GM21576 (cell line): Measurements from ENCODE around the gene NUP214.
"Not testable (repeated sequence)": the region's sequence is repeated elsewhere in the genome, so short reads cannot be mapped to it uniquely, and the experiment has no call there.

Experiments
- ATAC-seq: cut with Tn5 transposase; IDR thresholded peaks from one replicate; pipeline ENCODE4 v1.9.1; 2021; ENCODE audit warnings: mild to moderate bottlenecking, moderate library complexity; ENCODE audit not compliant: unreplicated experiment

Gene NUP214

DNA sequence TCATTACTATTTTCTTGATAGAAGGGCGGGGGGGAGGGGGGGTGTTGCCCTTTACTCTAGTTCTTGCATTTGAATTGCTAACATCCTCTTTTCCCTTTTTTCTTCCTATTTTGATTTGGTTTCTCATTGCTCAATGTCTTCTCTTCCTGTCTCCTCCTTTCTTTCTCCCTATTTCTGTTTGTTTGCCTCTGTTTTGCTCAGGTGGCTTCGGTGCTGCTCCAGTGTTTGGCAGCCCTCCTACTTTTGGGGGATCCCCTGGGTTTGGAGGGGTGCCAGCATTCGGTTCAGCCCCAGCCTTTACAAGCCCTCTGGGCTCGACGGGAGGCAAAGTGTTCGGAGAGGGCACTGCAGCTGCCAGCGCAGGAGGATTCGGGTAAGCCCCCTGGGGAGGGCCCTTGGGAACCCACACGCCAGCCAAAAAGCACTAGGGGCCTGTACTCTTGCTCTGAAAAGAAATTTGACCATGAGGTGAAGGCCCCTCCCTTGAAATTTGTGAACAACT is 102.6 kb downstream of the NUP214 start:
- ATAC-seq = no peak

- no peak for ATAC-seq
Measured at GRCh38 chr9:131228988-131229387, 103.6 kb downstream of the NUP214 start.

DNA sequence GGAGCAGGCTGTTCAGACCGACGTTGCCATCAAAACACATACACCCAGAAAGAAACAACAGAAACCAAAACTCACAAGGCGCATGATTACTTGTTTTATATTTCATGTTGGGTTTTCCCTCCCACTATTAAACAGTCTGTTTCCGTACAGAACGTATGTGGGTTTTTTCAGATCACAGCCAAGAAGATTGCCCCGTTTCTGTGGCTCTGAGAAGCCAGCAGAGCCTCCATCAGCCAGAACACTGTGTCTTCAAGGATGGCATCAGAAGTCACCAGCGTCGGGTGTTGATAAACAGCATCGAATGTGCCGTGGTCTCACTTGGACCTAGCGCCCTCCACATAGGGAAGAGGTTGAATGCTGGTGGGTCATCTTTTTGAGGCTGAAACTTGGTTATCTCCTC is 108.2 kb downstream of the NUP214 start:
- ATAC-seq = no peak

GRCh38 chr9:131233995-131234394 is 108.6 kb downstream of the NUP214 start:
- ATAC-seq = no peak

DNA sequence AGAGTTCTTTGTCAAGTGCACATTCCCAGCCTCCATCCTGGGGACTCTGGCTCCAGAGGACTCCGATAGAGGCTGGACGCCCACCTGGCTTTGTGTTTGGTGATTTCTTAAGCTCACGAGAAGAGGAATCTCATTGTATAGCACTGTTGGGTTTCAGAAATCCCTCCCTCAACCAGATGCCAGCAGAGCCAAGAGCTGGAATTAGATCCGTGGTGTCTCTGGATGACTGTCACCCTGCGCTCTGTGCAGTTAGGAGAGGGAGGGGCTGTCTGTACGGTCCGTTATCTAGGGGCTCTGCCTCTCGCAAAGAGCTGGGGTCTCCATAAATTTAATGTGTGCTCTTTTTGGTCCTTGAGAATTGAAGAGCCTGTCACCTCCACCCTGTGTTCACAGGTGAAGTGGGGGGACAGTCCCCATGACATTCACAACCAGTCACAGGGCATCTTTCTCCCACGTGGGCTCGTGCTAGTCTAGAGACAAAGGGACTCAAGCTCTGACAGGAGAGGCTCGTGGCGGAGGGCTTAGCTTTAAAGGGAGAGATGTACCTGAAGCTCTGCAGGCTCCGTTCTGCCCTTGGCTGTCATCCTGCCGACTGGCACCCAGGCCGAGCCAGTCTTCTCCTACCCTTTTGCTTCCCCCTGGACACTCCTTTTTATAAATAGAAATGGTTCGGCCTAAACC is 109.6 kb downstream of the NUP214 start:
- no peak for ATAC-seq

DNA sequence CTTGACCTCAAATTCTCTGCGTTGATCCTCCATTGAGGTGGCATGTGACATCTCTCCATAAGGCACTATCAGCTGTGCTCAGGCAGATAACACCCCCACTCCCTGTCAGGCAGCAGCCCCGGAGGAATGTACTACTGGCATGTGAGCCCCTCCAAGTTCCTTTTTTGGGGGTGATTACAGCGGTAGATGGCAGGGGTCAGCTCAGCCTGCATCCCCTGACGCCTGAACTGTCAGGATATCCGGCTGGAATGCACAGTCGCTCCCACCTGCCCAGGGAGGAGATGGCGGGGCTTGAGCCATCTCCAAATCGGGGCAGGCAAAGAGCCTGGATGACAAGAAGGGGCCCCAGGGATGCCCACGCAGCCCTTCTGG is 110.1 kb downstream of the NUP214 start:
- ATAC-seq = no peak

DNA sequence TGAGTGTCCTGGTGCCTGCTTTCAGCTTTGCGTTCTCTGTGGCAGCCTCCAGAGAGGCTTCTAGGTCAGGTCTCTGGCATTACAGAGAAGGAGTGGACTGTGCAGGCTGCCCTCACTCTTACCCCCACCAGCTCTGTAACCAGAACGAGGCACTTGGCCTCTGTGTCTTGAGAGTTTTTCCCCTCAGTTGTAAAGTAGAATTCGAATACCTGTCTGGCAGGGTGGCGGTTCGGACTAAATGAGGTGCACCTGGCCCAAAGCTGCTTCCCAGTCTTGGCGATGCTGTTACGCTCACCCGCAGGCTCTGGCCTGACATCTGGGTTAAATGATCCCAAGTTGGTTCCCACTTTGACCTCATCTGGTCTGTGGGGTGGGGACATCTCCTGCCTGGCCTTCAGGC is 110.8 kb downstream of the NUP214 start:
- no peak for ATAC-seq

- no peak for ATAC-seq
Measured at GRCh38 chr9:131236761-131237160, 111.4 kb downstream of the NUP214 start.

GRCh38 chr9:131237291-131237690 is 111.9 kb downstream of the NUP214 start:
- no peak for ATAC-seq

GRCh38 chr9:131237931-131238401 is 112.6 kb downstream of the NUP214 start:
- peak; percentile 71 for ATAC-seq

DNA sequence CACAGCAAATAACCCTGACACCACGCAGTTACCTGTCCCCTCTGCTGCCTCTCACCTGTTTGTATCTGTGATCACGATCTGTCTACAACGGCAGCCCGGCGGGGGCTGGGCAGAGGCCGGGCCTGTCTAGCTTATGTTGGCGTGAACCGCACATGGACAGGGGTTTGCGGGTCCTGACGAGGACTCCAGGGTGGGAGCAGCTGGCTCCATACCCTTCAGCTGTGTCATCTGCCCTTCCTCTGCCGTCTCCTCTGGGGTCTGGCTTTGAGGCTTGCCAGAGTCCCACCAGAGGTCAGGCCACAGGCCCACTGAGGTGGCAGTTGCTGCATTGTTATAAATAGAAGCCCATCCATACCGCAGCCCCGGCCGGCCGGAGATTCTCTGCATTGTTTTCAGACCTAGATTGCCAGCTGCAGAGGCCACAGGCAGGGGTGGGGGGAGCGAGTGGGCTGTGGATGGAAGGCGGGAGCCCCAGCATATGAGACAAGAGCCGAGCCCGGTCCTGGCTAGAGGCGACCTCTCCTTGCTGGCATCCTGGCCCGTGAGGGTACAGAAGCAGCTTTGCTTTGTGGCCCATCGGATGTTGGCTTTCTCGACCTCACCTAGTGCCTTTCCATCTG is 113.1 kb downstream of the NUP214 start:
- no peak for ATAC-seq

- no peak for ATAC-seq
Measured at GRCh38 chr9:131239161-131239975, 114.0 kb downstream of the NUP214 start.

DNA sequence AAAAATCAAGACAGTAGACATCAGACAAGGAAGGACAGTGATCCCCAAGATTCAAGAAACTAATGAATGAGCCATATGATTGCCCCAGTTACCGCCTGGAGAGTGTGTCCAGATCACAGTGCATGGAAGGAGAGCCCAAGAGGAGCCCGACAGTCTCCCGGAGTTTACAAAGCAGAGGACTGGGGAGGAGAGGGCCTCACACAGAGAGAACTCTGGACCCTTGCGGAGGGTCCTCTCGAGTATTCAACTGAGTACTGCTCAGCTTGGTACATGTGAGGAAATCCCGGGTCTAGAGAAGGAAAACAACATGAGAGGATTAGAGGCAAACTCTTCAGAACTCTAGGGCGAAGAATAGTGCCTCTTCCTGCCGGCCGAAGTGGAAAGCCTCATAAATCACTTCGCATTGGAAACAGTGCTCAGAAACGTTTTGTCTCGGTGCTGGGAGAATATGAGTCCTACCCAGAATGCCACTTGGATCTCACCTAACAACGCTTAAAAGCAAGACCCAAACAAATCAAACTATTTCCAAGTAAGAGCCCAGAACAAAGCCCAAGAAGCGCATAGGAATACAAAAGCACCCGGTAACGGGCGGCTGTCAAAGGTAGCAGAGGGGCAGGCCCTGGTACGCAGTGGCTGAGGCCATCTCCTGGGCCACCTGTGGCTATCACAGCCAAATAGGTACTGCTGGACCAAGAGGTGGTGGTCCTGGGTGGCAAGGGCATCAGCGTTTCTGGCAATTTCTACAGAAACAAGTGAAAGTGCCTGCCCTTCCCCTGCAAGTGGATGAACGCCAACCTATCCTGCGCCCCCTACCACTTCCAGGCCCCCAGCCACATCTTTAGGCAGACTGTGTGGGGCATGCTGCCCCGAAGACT is 114.9 kb downstream of the NUP214 start:
- ATAC-seq = no peak

DNA sequence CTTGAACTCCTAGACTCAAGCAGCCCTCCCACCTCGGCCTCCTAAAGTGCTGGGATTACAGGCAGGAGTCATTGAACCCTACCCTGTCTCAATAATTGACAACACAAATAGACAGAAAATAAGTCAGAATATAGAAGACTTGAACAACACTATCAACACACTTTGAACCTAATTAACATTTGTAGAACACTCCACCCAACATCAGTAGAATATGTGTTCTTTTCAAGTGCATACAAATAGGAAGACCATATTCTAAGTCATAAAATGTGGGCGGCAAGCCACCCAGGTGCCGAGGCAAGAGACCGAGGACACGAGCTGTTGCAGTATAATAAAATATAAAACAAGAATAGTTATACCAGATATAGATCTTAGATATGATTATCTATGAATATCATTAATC is 118.9 kb downstream of the NUP214 start:
- ATAC-seq = not testable (repeated sequence)

DNA sequence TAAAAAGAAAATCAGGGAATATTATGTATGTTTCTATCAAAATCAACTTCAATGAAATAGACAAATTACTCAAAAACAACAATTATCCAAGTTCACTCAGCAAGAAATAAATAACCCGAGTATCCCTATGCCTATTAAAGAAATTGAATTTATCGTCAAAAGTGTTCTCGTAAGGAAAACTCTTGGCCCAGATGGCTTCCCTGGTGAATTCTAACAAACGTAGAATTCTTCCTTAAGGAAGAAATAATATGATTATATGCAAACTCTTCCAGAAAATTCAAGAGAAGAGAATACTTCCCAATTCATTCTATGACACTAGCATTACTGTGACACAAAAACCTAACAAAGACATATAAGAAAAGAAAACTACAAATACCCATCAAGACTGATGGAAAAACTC is 121.2 kb downstream of the NUP214 start:
- no peak for ATAC-seq

GRCh38 chr9:131252120-131252519 is 126.7 kb downstream of the NUP214 start:
- ATAC-seq = peak; percentile 2

GRCh38 chr9:131253891-131254491 is 128.6 kb downstream of the NUP214 start:
- ATAC-seq = no peak

DNA sequence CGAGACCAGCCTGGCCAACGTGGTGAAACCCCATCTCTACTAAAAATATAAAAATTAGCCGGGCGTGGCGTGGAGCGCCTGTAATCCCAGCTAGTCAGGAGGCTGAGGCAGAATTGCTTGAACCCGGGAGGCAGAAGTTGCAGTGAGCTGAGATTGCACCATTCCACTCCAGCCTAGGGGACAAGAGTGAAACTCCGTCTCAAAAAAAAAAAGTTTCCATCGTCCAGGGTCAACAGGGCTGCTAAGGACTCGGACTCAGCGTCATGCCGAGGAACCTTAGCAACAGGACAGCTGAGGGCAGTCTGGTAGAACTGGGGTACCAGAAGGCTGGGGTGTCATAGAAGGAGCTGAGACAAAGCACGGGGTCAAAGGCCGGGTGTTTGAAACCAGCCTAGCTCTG is 129.2 kb downstream of the NUP214 start:
- no peak for ATAC-seq

DNA sequence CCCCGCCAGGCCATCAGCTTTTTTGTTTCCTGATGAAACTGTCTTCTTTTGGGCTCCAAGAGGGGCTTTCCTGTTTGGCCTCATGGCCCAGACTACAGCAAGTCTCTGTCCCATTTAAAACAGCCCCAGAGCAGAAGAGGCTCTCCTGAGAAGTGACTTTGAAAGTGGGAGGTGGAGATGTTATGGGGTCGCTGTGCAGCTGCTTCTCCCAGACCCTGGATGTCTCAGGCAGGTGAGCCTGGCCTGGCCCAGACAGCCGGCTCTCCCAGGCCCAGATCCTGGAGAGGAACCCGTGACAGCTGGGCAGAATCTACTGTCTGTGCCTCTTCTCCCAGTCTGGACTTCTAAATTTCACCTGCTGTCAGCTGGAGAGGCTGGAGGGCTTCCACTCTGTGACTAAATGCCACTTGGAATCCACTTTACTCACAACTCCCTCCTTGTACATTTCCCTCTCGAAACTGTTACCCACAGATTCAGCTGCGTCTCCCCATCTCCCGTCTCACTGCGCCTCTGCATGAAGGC is 130.4 kb downstream of the NUP214 start:
- no peak for ATAC-seq
